Naive thymus-derived CD4-positive, alpha-beta T cell (primary cell): ENCODE measurements around the gene ANKRD13B. TPM values are rescaled to one million over a fixed set of nuclear protein-coding genes. Genes with fewer than 3 reads are reported as not detected.

Experiments used
- ATAC-seq: fragments of 150-1000 bp; cut with Tn5 transposase; 2 replicates; pipeline ENCODE4 v1.10.0; 2021; ENCODE audit warnings: mild to moderate bottlenecking, moderate library complexity
- CTCF ChIA-PET: fragments of 350-600 bp; sonication (Branson Sonifier 250); formaldehyde crosslinking; loops from one replicate; lab custom pipeline; 2021; ENCODE audit warnings: antibody characterized with exemption; lab: Charles Lee
- POLR2A ChIA-PET: fragments of 350-600 bp; sonication (Branson Sonifier 250); formaldehyde crosslinking; loops from one replicate; lab custom pipeline; 2021; ENCODE audit warnings: antibody characterized with exemption, inconsistent platforms; lab: Charles Lee
- DNase-seq, 9 donors: peaks; one replicate each; pipeline versions ENCODE4 v3.0.0 to v3.0.0-alpha.2; 2020 to 2022; ENCODE audit warnings: mixed read lengths in 1 of 9
- H3K27ac ChIP-seq: one replicate; pipeline ENCODE4 v1.7.0; 2013; ENCODE audit warnings: mild to moderate bottlenecking, low read depth, low read length, moderate library complexity
- H3K27me3 ChIP-seq, 2 donors: one replicate each; pipeline ENCODE4 v1.7.0; 2013; ENCODE audit warnings: low read length in 2 of 2, mild to moderate bottlenecking in 2 of 2, moderate library complexity in 2 of 2; ENCODE audit not compliant: control insufficient read depth in 2 of 2, insufficient read depth in 2 of 2
- H3K36me3 ChIP-seq, 3 experiments: 1 replicate in 2 of 3; 2 replicates in 1 of 3; pipeline ENCODE4 v1.7.0; 2013; ENCODE audit warnings: low read length in 3 of 3, mild to moderate bottlenecking in 3 of 3, moderate library complexity in 1 of 3; ENCODE audit not compliant: insufficient read depth in 3 of 3, control insufficient read depth in 2 of 3
- H3K4me1 ChIP-seq, 2 donors: one replicate each; pipeline ENCODE4 v1.7.0; 2013; ENCODE audit warnings: low read length in 2 of 2, mild to moderate bottlenecking in 2 of 2, moderate library complexity in 1 of 2; ENCODE audit not compliant: control insufficient read depth in 2 of 2, insufficient read depth in 2 of 2
- H3K4me3 ChIP-seq: 2 replicates; pipeline ENCODE4 v1.7.0; 2013; ENCODE audit warnings: mild to moderate bottlenecking, low read length
- H3K9me3 ChIP-seq, 3 experiments: 1 replicate in 2 of 3; 2 replicates in 1 of 3; pipeline ENCODE4 v1.7.0; 2013; ENCODE audit warnings: low read length in 3 of 3; ENCODE audit not compliant: control insufficient read depth in 2 of 3
- H3K27ac Mint-ChIP-seq, 9 donors: one replicate each; pipeline ENCODE4 v1.8.0; 2020 to 2022; ENCODE audit warnings: mixed read lengths in 9 of 9, mild to moderate bottlenecking in 8 of 9, moderate library complexity in 5 of 9, inconsistent platforms in 2 of 9
- H3K27me3 Mint-ChIP-seq, 5 donors: one replicate each; pipeline ENCODE4 v1.8.0; 2021 to 2022; ENCODE audit warnings: mixed read lengths in 5 of 5, mild to moderate bottlenecking in 1 of 5
- H3K36me3 Mint-ChIP-seq, 5 donors: one replicate each; pipeline ENCODE4 v1.8.0; 2020 to 2022; ENCODE audit warnings: mixed read lengths in 5 of 5, mild to moderate bottlenecking in 3 of 5, inconsistent platforms in 1 of 5
- H3K4me1 Mint-ChIP-seq, 7 donors: one replicate each; pipeline ENCODE4 v1.8.0; 2020 to 2022; ENCODE audit warnings: mixed read lengths in 7 of 7, mild to moderate bottlenecking in 3 of 7, inconsistent platforms in 1 of 7
- H3K4me3 Mint-ChIP-seq, 10 donors: one replicate each; pipeline ENCODE4 v1.8.0; 2020 to 2022; ENCODE audit warnings: mild to moderate bottlenecking in 10 of 10, mixed read lengths in 10 of 10, moderate library complexity in 6 of 10, inconsistent platforms in 2 of 10
- H3K9me3 Mint-ChIP-seq, 11 donors: one replicate each; pipeline ENCODE4 v1.8.0; 2020 to 2022; ENCODE audit warnings: mixed read lengths in 11 of 11, mild to moderate bottlenecking in 4 of 11, inconsistent platforms in 1 of 11, moderate library complexity in 1 of 11
- intact Hi-C, 2 donors: fragments of 100-400 bp; cut with micrococcal nuclease; formaldehyde crosslinking; loops; one replicate each; pipeline ENCODE4 v1.15.1; 2023
- polyA plus RNA-seq, 2 donors: library from polyadenylated mRNA; unstranded; fragments of 300-500 nt; fragmentation: Illumina TruSeq; gene quantifications; one replicate each; pipeline ENCODE4 v1.2.3, GENCODE V29; 2021
- total RNA-seq, 6 experiments: library from RNA in 5 of 6; stranded (reverse) in 5 of 6; gene quantifications; 1 replicate in 5 of 6; 2 replicates in 1 of 6; pipeline ENCODE4 v1.2.3 and lab custom pipeline; 2021 to 2026

Gene ANKRD13B
- total and polyA plus RNA-seq, 7 experiments from 2014 or later, result 0.51 to 9.8 (median 1.2) TPM; not detected in 1

DNA sequence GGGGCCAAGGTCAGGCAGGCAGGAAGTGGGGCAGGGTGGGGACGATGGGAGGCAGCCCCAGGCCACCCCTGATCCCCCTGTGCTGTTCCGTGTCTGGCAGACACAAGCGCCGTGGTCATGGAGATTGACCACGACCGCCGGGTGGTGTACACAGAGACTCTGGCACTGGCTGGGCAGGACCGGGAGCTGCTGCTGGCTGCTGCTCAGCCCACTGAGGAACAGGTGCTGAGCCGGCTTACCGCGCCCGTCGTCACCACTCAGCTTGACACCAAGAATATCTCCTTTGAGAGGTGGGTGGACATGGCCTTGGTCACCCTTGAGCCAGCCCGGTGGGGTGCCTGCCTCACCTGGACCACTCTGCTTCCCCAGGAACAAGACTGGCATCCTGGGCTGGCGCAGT is 16.1 kb downstream of the ANKRD13B start:
- H3K4me3 ChIP-seq, result no peak overlapping the region
- H3K4me1 Mint-ChIP-seq, result peaks cover 0 to 9% (median 4%) of the 10 kb centered on the region in 7 donors
- ChIA-PET CTCF (interaction anchor here (1.1 to 1.2 kb wide), 2 partner anchors 9 to 24 kb away, joined by 3 to 4 read pairs; no protein-coding TSS in a partner anchor), POLR2A (interaction anchor here (0.5 kb wide), 1 partner anchor 32 kb away, joined by 3 read pairs; no protein-coding TSS in a partner anchor)
- ATAC-seq (no peak), DNase-seq (no peak)
- no peaks in the 10 kb centered on the region for H3K27me3 Mint-ChIP-seq
- no peak overlapping the region for H3K27ac ChIP-seq
- H3K4me3 Mint-ChIP-seq, result no peak overlapping the region
- H3K4me1 ChIP-seq, result peaks cover 6% of the 10 kb centered on the region in 2 donors
- no peaks in the 10 kb centered on the region for H3K27me3 ChIP-seq
- no peak overlapping the region for H3K27ac Mint-ChIP-seq
- H3K36me3 ChIP-seq, result no peaks in the 10 kb centered on the region
- intact Hi-C loops, result no loop called here
- H3K9me3 ChIP-seq, result no peaks in the 10 kb centered on the region
- no peaks in the 10 kb centered on the region for H3K9me3 Mint-ChIP-seq
- H3K36me3 Mint-ChIP-seq, result no peaks in the 10 kb centered on the region

- Mint-ChIP-seq H3K9me3 (no peaks in the 10 kb centered on the region), H3K4me1 (peaks cover 0 to 20% (median 17%) of the 10 kb centered on the region in 7 donors), H3K27ac (no peak overlapping the region), H3K27me3 (no peaks in the 10 kb centered on the region), H3K36me3 (no peaks in the 10 kb centered on the region), H3K4me3 (peak overlapping the region in 2 of 10 donors; percentile 8 to 19)
- no peaks in the 10 kb centered on the region for H3K9me3 ChIP-seq
- H3K27me3 ChIP-seq, result no peaks in the 10 kb centered on the region
- DNase-seq (no peak), ATAC-seq (no peak)
- peaks cover 14 to 16% of the 10 kb centered on the region in 2 donors for H3K4me1 ChIP-seq
- ChIA-PET CTCF (interaction anchor here (0.5 to 2.5 kb wide), 3 partner anchors 16 to 32 kb away, joined by 3 to 6 read pairs (median 3); no protein-coding TSS in a partner anchor), POLR2A (no interaction called here)
- H3K4me3 ChIP-seq, result no peak overlapping the region
- H3K27ac ChIP-seq, result no peak overlapping the region
- intact Hi-C loops, result loop anchor here in 1 of 2 donors (10.0 kb wide), 1 partner anchor 504 kb away; the partner anchor contains the start of gene NSRP1
- H3K36me3 ChIP-seq, result no peaks in the 10 kb centered on the region
Observed at GRCh38 chr17:29610395-29610794, 17.5 kb downstream of the ANKRD13B start.

- Histone ChIP-seq H3K4me3 (no peak overlapping the region), H3K27me3 (no peaks in the 10 kb centered on the region), H3K27ac (no peak overlapping the region), H3K4me1 (peaks cover 21 to 24% of the 10 kb centered on the region in 2 donors), H3K9me3 (no peaks in the 10 kb centered on the region), H3K36me3 (no peaks in the 10 kb centered on the region)
- intact Hi-C loops, result loop anchor here in 1 of 2 donors (10.0 kb wide), 1 partner anchor 503 kb away; the partner anchor contains the start of gene NSRP1
- no peak for ATAC-seq
- Mint-ChIP-seq H3K27me3 (peaks cover 0 to 6% (median 0%) of the 10 kb centered on the region in 5 donors), H3K4me3 (peak overlapping the region in 3 of 10 donors; percentile 7 to 51 (median 17)), H3K36me3 (no peaks in the 10 kb centered on the region), H3K27ac (peak overlapping the region in 1 of 9 donors; percentile 14), H3K4me1 (peaks cover 1 to 29% (median 25%) of the 10 kb centered on the region in 7 donors), H3K9me3 (no peaks in the 10 kb centered on the region)
- no peak for DNase-seq
- ChIA-PET POLR2A (interaction anchor here (1.2 to 7.2 kb wide), 3 partner anchors 18 to 29 kb away, joined by 3 to 59 read pairs (median 5); no protein-coding TSS in a partner anchor), CTCF (interaction anchor here (1.0 to 2.5 kb wide), 3 partner anchors 17 to 241 kb away, joined by 3 to 6 read pairs (median 4); no protein-coding TSS in a partner anchor)
Observed at GRCh38 chr17:29611351-29612093, 18.6 kb downstream of the ANKRD13B start.

DNA sequence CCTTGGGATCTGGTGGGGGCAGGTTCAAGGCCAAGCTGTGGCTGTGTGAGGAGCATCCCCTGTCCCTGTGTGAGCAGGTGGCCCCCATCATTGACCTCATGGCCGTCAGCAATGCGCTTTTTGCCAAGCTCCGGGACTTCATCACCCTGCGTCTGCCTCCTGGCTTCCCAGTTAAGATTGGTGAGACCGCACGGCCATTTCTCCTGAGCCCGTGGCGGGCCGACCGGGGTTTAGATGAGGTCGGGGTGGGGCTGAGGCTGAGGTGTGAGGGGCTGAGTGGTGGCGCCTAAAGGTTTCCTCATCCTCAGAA is 19.1 kb downstream of the ANKRD13B start:
- H3K27me3 ChIP-seq, result no peaks in the 10 kb centered on the region
- H3K27ac ChIP-seq, result no peak overlapping the region
- H3K36me3 ChIP-seq, result no peaks in the 10 kb centered on the region
- DNase-seq (no peak), ATAC-seq (no peak)
- no peaks in the 10 kb centered on the region for H3K36me3 Mint-ChIP-seq
- CTCF ChIA-PET, result interaction anchor here (1.0 to 2.5 kb wide), 3 partner anchors 18 to 242 kb away, joined by 3 to 6 read pairs (median 4); no protein-coding TSS in a partner anchor
- H3K27ac Mint-ChIP-seq, result no peak overlapping the region
- POLR2A ChIA-PET, result interaction anchor here (1.2 to 7.2 kb wide), 3 partner anchors 18 to 30 kb away, joined by 3 to 59 read pairs (median 5); no protein-coding TSS in a partner anchor
- peaks cover 6 to 35% (median 31%) of the 10 kb centered on the region in 7 donors for H3K4me1 Mint-ChIP-seq
- peaks cover 0 to 10% (median 0%) of the 10 kb centered on the region in 5 donors for H3K27me3 Mint-ChIP-seq
- no peaks in the 10 kb centered on the region for H3K9me3 ChIP-seq
- H3K4me1 ChIP-seq, result peaks cover 26 to 29% of the 10 kb centered on the region in 2 donors
- no peak overlapping the region for H3K4me3 ChIP-seq
- peak overlapping the region in 4 of 10 donors; percentile 12 to 51 (median 36) for H3K4me3 Mint-ChIP-seq
- intact Hi-C loops, result loop anchor here in 1 of 2 donors (10.0 kb wide), 1 partner anchor 503 kb away; the partner anchor contains the start of gene NSRP1
- H3K9me3 Mint-ChIP-seq, result no peaks in the 10 kb centered on the region

DNA sequence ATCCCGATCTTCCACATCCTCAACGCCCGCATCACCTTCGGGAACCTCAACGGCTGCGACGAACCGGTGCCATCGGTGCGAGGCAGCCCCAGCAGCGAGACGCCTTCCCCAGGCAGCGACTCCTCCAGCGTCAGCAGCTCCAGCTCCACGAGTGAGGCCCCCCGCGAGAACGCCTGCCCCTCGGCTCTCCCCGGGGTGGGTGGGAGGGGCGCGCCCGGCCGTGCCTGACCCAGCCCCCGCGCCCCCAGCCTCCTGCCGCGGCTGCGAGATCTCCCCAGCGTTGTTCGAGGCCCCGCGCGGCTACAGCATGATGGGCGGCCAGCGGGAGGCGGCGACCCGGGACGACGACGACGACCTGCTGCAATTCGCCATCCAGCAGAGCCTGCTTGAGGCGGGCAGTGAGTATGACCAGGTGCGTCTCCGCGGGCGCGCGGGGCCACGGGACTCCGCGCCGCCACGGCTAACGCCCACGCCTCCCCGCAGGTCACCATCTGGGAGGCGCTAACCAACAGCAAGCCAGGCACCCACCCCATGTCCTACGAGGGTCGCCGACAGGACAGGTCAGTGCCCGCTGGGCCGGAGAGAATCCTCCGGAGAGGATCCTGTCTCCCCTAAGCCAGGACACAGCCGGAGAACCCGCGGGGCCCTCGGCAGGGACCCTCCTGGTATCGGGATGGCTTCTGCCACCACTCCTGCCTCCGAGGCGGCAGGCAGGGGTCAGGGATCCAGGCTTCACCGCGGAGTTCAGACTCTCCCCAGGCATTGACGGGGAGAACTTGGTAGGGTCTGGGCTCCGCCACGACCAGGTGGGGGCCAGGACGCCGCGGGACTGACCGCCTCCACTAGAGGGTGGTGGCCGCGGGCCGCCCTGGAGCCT is 19.7 kb downstream of the ANKRD13B start:
- ChIA-PET POLR2A (interaction anchor here (1.0 to 7.2 kb wide), 6 partner anchors 10 to 44 kb away, joined by 3 to 59 read pairs (median 4); partner anchors contain the start of genes ABHD15, CORO6 and TP53I13), CTCF (interaction anchor here (0.6 to 6.0 kb wide), 18 partner anchors 7 to 319 kb away, joined by 3 to 56 read pairs (median 4); partner anchors contain the start of gene ANKRD13B)
- H3K27me3 ChIP-seq, result no peaks in the 10 kb centered on the region
- no peak overlapping the region for H3K27ac ChIP-seq
- H3K36me3 ChIP-seq, result no peaks in the 10 kb centered on the region
- DNase-seq, result no peak
- intact Hi-C loops, result loop anchor here in 1 of 2 donors (1.0 to 10.0 kb wide), 3 partner anchors 19 to 502 kb away; partner anchors contain the start of genes ANKRD13B and NSRP1
- H3K9me3 ChIP-seq, result no peaks in the 10 kb centered on the region
- H3K4me1 ChIP-seq, result peaks cover 32 to 35% of the 10 kb centered on the region in 2 donors
- H3K4me3 ChIP-seq, result peak overlapping the region; percentile 46
- Mint-ChIP-seq H3K9me3 (no peaks in the 10 kb centered on the region), H3K36me3 (no peaks in the 10 kb centered on the region), H3K4me3 (peak overlapping the region in 8 of 10 donors; percentile 12 to 93 (median 52)), H3K4me1 (peaks cover 9 to 41% (median 36%) of the 10 kb centered on the region in 7 donors), H3K27me3 (peaks cover 0 to 11% (median 0%) of the 10 kb centered on the region in 5 donors), H3K27ac (no peak overlapping the region)
- no peak for ATAC-seq
